Gastroesophageal sphincter (tissue), 4 donors: ENCODE results near the gene ACYP1. TPM values are rescaled to one million over a fixed set of nuclear protein-coding genes. Genes with fewer than 3 reads are reported as not detected.

Source experiments
- ATAC-seq: fragments of 150-250 bp; one replicate; pipeline ENCODE4 v1.9.1; 2016; ENCODE audit warnings: mild to moderate bottlenecking, moderate library complexity
- H3K27ac ChIP-seq, 4 donors: fragments of 200-600 bp; sonication (generic) in 3 of 4; 1 replicate in 3 of 4; 2 replicates in 1 of 4; pipeline ENCODE4 v1.5.1; 2016 to 2019
- H3K27me3 ChIP-seq: fragments of 200-600 bp; sonication (generic); one replicate; pipeline ENCODE4 v1.5.1; 2019
- H3K36me3 ChIP-seq, 2 donors: fragments of 200-600 bp; sonication (generic); one replicate each; pipeline ENCODE4 v1.5.1; 2019; ENCODE audit warnings: control low read depth in 1 of 2
- H3K4me1 ChIP-seq, 3 donors: fragments of 200-600 bp; sonication (generic); 1 replicate in 2 of 3; 2 replicates in 1 of 3; pipeline ENCODE4 v1.5.1; 2016 to 2019; ENCODE audit warnings: control low read depth in 2 of 3
- H3K4me3 ChIP-seq, 2 donors: fragments of 200-600 bp; sonication (generic); one replicate each; pipeline ENCODE4 v1.5.1; 2019; ENCODE audit warnings: mild to moderate bottlenecking in 1 of 2, moderate library complexity in 1 of 2
- H3K9me3 ChIP-seq, 3 donors: fragments of 200-600 bp; sonication (generic); one replicate each; pipeline ENCODE4 v1.5.1; 2017 to 2019; ENCODE audit warnings: control low read depth in 2 of 3
- CTCF ChIP-seq, 4 experiments: fragments of 200-600 bp in 2 of 4; fragments of 450-650 bp in 2 of 4; sonication (generic) in 1 of 4; IDR thresholded peaks; one replicate each; pipeline ENCODE4 v1.5.1; 2017 to 2019; ENCODE audit warnings: antibody characterized with exemption in 4 of 4, mild to moderate bottlenecking in 2 of 4, moderate library complexity in 2 of 4
- EP300 ChIP-seq: sonication (generic); formaldehyde crosslinking; IDR thresholded peaks from one replicate; pipeline ENCODE4 v1.6.1; 2017; ENCODE audit warnings: antibody characterized with exemption, mild to moderate bottlenecking
- POLR2A ChIP-seq, 2 donors: fragments of 450-650 bp; IDR thresholded peaks; one replicate each; pipeline ENCODE4 v1.6.1; 2017; ENCODE audit warnings: antibody characterized with exemption in 2 of 2, mild to moderate bottlenecking in 2 of 2, moderate library complexity in 1 of 2
- POLR2AphosphoS5 ChIP-seq: sonication (generic); formaldehyde crosslinking; IDR thresholded peaks from one replicate; pipeline ENCODE4 v1.6.1; 2017; ENCODE audit warnings: antibody characterized with exemption
- WGBS, 2 donors: methylation state at CpG; one replicate each; pipeline ENCODE4 v1.1.5; 2018; ENCODE audit warnings: low coverage in 1 of 2; 5-methylcytosine and 5-hydroxymethylcytosine counted together
- total RNA-seq, 4 donors: library from RNA; depleted of rRNA; stranded (reverse); fragments of >200 nt; gene quantifications; one replicate each; pipeline ENCODE4 v1.1.0, GENCODE V29; 2016

ACYP1 gene
- total RNA-seq, 4 donors from 2014 or later = 13.8 to 20.8 (median 17.1) TPM

- Histone ChIP-seq H3K4me3 (no peak overlapping the region), H3K4me1 (peaks cover 3 to 30% (median 12%) of the 10 kb centered on the region in 3 donors), H3K36me3 (no peaks in the 10 kb centered on the region), H3K9me3 (no peaks in the 10 kb centered on the region), H3K27me3 (no peaks in the 10 kb centered on the region), H3K27ac (no peak overlapping the region)
- ATAC-seq = no peak
- TF ChIP-seq EP300 = no peak
- no peak for TF ChIP-seq POLR2A (IDR thresholded peaks at IDR 0.05)
- no peak for TF ChIP-seq POLR2AphosphoS5
- no peak for TF ChIP-seq CTCF (IDR thresholded peaks at IDR 0.05)
- WGBS, 2 donors = 66 to 71% methylated on average over 4 of the region's 5 CpGs
Measured at GRCh38 chr14:75053396-75054291, 10.2 kb downstream of the ACYP1 start.

- 13 to 20% methylated on average over 5 of the region's 5 CpGs for WGBS, 2 donors
- ATAC-seq = no peak
Measured at GRCh38 chr14:75051556-75051899, 12.3 kb downstream of the ACYP1 start.

GRCh38 chr14:75050852-75051555 is 12.8 kb downstream of the ACYP1 start, which contains the start of gene MLH3:
Gene MLH3, minus strand, starts transcription at chr14:75051467. Its CDS starts 1,812 bp downstream, at chr14:75049655.
- Histone ChIP-seq H3K36me3 (no peaks in the 10 kb centered on the region), H3K4me1 (peaks cover 3 to 46% (median 13%) of the 10 kb centered on the region in 3 donors), H3K27ac (peak within 1 kb of the TSS; percentile 74 to 96 (median 92)), H3K4me3 (peak within 1 kb of the TSS; percentile 48 to 70), H3K27me3 (no peaks in the 10 kb centered on the region), H3K9me3 (no peaks in the 10 kb centered on the region)
- ATAC-seq = peak; percentile 72
- 0 to 10% methylated on average over 2 to 23 of the region's 59 CpGs for WGBS, 2 donors
- TF ChIP-seq CTCF (IDR thresholded peaks at IDR 0.05) (peak in 2 of 4 experiments; percentile 8 to 23), POLR2A (IDR thresholded peaks at IDR 0.05) (peak; percentile 55 to 57), EP300 (no peak), POLR2AphosphoS5 (peak; percentile 76)

More at GRCh38 chr14:75051556-75051899, 12.3 kb downstream of the ACYP1 start:
- no peak for TF ChIP-seq EP300
- TF ChIP-seq POLR2AphosphoS5 = no peak
- no peak for TF ChIP-seq CTCF (IDR thresholded peaks at IDR 0.05)
- no peak for TF ChIP-seq POLR2A (IDR thresholded peaks at IDR 0.05)
- Histone ChIP-seq H3K27me3 (no peaks in the 10 kb centered on the region), H3K4me1 (peaks cover 3 to 40% (median 13%) of the 10 kb centered on the region in 3 donors), H3K9me3 (no peaks in the 10 kb centered on the region), H3K4me3 (peak overlapping the region; percentile 48 to 70), H3K36me3 (no peaks in the 10 kb centered on the region), H3K27ac (peak overlapping the region in 3 of 4 donors; percentile 92 to 96 (median 92))

- ATAC-seq = peak; percentile 87
- 63 to 90% methylated on average over 3 of the region's 3 CpGs for WGBS, 2 donors
- no peak overlapping the region for H3K4me3 ChIP-seq
- peaks cover 3 to 58% (median 13%) of the 10 kb centered on the region in 3 donors for H3K4me1 ChIP-seq
- H3K36me3 ChIP-seq = no peaks in the 10 kb centered on the region
- no peaks in the 10 kb centered on the region for H3K9me3 ChIP-seq
- TF ChIP-seq POLR2AphosphoS5 (peak; percentile 55), EP300 (no peak), POLR2A (IDR thresholded peaks at IDR 0.05) (no peak)
- H3K27ac ChIP-seq = peak overlapping the region; percentile 40 to 92 (median 84)
- H3K27me3 ChIP-seq = no peaks in the 10 kb centered on the region
Measured at GRCh38 chr14:75049731-75050201, 14.1 kb downstream of the ACYP1 start.

- Histone ChIP-seq H3K9me3 (no peaks in the 10 kb centered on the region), H3K27ac (peak overlapping the region; percentile 40 to 92 (median 72)), H3K36me3 (no peaks in the 10 kb centered on the region), H3K27me3 (no peaks in the 10 kb centered on the region), H3K4me1 (peaks cover 3 to 64% (median 13%) of the 10 kb centered on the region in 3 donors), H3K4me3 (no peak overlapping the region)
- TF ChIP-seq POLR2A (IDR thresholded peaks at IDR 0.05) = no peak
- no peak for TF ChIP-seq CTCF (IDR thresholded peaks at IDR 0.05)
- TF ChIP-seq POLR2AphosphoS5 = no peak
- no peak for TF ChIP-seq EP300
- ATAC-seq = no peak
- WGBS, 2 donors = 64 to 67% methylated on average over 5 of the region's 5 CpGs
Measured at GRCh38 chr14:75049136-75049535, 14.7 kb downstream of the ACYP1 start.
